HG02840 (cell line): ENCODE measurements around the gene HES1.
"Not testable (repeated sequence)": the region's sequence is repeated elsewhere in the genome, so short reads cannot be mapped to it uniquely, and the experiment has no call there.

ENCODE experiments used
- ATAC-seq: cut with Tn5 transposase; IDR thresholded peaks from one replicate; pipeline ENCODE4 v1.9.1; 2021; ENCODE audit warnings: mild to moderate bottlenecking, moderate library complexity, moderate number of reproducible peaks; ENCODE audit not compliant: unreplicated experiment, low FRiP score

The HES1 gene

GRCh38 chr3:194139814-194140391, 4.0 kb downstream of the HES1 start:
- ATAC-seq, result no peak

DNA sequence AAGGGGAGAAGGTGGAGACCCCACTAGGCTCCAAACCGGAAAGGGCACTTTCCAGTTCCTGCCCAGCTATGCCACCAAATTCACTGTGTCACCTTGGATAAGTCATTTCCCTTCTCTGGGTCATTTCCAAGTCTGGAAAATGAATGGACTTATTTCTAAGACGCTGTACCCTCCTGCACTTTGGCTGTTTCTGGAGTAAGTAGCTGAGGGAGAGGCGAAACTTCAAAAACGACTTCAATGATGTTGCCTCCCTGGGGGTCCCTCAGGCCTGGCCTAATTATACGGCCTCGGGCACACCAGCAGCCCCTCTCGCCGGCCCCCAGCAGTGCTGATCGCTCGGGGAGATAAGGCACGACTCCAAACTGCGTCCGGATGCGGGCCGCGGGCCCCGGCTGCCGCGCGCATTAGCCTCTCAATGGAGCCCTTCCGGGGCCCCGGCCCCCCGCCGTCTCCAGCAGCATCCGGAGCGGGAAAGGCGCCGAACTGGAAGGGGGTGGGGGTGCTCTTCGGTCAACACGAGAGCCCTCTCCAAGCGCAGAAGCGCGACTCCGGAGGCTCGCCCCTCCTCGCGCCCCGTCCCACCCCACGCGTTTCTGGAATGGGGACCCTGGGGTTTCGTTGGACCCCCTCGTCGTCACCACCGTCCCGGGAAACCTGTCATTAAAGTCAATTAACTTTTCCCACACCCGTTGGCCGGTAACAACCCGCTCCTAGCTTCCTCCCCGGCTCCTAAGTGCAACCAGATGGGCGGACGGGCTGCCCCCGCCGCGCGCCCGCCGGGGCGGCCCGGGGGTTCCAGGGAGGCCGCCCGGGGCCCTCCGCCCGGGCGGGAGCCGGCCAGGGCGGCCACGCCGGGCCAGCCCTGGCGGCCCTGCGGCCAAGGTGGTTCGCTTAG, 4.8 kb downstream of the HES1 start:
- ATAC-seq, result no peak

DNA sequence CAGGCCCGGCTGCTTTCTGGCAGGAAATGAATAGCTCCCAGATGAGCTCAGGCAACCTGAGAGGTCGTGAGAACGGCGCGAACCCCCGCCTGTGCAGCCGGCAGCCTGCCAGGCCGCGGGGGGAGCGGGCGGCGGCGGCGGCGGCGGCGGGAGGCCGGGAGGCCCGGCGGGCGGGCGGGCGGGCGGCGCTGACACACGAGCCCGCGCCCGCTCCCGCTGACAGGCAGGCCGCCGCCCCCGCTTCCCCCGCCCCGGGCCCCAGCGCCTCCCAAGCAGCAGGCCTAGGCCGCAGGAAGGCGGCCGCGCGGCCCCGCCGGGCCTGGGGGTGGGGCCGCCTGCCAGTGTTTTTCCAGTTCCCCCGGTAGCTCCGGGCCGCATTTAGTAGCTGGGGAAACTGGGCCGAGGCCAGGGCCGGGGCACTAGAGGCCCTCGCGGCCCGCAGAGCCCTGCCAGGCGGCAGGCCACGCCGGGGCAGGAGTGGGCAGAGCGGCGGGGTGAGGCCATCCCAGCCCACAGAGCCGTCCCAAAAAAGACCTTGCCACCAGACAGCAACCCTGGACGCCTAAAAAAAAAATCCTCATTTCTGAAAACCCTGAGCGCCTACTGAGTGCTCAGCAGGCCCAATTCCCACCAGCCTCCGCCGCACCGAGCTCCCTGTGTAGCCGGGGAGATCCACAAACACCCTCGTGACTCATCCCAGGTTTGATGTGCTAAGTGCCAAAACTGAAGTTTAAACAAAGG, 5.6 kb downstream of the HES1 start:
- ATAC-seq, result no peak

- no peak for ATAC-seq
These were observed 6.4 kb downstream of the HES1 start for GRCh38 chr3:194142156-194142910.

- ATAC-seq, result no peak
These were observed 9.8 kb downstream of the HES1 start for GRCh38 chr3:194145702-194146101.

DNA sequence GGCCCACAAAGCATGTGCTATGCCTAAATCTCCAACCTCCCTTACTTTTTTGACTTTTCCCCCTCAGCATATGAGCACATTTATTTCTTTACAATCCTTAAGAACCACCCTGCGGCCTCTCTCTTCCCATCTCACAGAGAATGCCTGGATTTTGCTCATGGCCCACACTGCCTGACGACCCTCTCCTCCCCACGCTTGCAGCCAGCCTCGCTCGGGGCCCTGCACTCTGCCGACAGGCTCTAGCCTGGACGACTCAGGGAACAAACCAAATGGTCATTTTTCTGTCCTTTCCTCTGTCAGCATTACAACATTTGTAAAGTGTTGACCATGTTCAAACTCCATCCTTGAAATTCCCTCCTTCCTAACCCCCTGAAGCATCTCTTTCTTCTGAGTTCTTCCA, 11.7 kb downstream of the HES1 start:
- no peak for ATAC-seq

DNA sequence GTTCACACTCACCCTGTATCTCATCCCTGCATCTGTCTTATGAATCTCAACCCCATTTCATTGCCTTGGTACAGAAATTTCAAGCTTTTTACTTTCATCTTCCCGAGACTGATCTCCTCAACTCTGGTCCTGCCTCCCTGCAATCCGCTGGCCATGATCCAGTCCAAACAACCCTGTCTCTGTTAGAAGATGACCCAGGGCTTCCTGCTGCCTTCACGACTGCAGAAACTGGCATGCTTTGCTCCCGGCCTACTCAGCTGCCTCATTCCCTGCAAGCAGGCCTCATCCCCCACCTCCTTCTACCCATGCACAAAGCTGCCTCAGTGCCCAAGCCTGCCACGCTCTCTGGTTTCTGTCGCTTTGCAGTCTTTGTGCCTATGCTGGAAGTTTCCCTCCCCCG, 12.4 kb downstream of the HES1 start:
- ATAC-seq, result no peak

GRCh38 chr3:194150252-194150934, 14.4 kb downstream of the HES1 start:
- no peak for ATAC-seq

- ATAC-seq, result not testable (repeated sequence)
These were observed 15.0 kb downstream of the HES1 start for GRCh38 chr3:194150935-194151302.

DNA sequence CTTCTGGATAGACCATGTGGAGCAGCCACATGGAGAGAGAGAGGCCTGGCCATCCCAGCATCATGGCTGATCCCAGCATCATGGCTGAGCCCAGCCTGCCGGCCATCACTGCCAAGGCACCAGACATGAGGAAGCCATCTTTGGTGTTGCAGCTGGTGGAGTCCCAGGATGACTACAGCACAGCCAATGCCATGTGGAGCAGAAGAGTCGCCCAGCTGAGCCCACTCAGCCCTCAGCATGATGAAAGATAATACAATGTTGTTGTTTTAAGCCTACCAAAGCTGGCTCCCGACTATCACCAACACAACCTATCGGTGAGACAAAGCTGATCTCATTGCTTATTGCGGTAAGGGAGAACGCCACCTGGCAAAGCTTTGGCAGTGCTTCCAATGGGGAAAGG, 18.4 kb downstream of the HES1 start:
- no peak for ATAC-seq

GRCh38 chr3:194156095-194156494, 20.1 kb downstream of the HES1 start:
- ATAC-seq, result no peak

- ATAC-seq, result no peak
These were observed 23.0 kb downstream of the HES1 start for GRCh38 chr3:194158942-194159439.

GRCh38 chr3:194160158-194160557, 24.2 kb downstream of the HES1 start:
- ATAC-seq, result no peak

- no peak for ATAC-seq
These were observed 25.4 kb downstream of the HES1 start for GRCh38 chr3:194161131-194162045.

DNA sequence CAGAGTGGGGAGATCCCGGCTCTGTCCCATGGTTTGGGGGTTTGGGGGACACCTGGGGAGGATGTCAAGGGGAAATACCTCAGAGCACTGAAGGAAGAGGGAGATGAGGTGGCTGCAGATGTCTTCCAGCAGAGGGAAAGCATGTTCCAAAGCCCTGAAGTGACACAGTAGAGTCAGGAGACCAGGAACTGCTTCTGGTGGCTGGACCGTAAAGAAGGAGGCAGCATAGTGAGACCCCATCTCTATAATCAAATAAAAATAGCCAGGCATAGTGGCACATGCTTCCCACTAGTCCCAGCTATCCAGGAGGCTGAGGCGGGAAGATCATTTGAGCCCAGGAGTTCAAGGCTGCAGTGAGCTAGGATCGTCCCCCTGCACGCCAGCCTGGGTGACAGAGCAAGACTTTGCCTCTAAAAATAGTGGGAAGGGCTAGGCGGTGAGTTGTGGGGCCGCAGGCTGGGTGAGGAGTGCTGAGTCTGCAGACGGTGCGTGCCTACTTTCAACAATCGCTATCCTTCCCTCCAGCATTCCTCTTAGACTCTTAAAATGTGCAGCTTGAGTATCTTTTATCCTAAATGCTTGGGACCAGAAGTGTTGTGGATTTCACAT, 26.2 kb downstream of the HES1 start:
- ATAC-seq, result no peak

DNA sequence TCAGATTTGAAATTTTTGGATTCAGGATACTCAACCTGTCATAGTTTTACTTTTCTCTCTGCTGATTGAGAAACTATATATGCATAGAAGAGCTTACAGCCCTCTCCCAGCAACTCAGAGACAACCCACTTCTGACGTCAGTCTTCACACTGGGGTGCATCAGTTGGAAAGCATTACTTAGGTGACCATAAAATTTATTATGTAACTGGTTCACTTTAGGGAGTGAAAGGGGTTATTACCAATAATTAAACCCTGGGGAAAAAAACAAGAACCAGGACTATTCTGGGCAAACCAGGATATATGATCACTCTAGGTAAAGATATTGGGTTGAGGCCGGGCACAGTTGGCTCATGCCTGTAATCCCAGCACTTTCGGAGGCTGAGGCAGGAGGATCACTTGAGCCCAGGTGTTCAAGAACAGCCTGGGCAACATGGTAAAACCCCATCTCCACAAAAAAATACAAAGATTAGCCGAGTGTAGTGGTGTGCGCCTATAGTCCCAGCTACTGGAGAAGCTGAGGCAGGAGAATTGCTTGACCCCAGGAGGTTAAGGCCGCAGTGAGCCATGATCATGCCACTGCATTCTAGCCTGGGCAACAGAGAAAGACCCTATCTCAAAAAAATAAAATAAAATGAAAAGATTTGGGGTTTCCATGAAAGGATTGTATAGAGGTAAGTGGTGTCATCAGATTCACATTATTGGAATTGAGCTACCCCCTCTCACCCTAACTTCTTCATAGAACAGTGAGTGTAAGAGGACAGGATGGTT, 27.1 kb downstream of the HES1 start:
- no peak for ATAC-seq

DNA sequence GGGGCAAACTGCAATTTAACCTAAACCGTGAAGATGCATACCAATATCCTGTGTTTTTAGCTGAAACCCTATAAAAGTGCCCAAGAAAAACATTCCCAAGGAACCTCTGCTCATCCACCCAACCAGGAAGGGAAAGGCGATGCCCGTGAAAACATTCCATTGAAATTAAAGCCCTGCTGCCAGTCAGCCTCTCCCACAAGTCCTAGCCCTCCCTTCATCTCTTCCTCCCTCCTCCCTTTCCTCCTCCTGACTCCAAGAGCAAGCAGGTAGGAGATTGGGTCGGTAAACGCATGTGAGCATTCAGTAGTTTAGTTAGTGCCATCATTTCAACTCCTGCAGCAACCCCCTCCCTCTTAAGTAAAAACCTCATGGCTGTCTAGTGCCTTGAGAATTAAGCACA, 27.7 kb downstream of the HES1 start:
- no peak for ATAC-seq

DNA sequence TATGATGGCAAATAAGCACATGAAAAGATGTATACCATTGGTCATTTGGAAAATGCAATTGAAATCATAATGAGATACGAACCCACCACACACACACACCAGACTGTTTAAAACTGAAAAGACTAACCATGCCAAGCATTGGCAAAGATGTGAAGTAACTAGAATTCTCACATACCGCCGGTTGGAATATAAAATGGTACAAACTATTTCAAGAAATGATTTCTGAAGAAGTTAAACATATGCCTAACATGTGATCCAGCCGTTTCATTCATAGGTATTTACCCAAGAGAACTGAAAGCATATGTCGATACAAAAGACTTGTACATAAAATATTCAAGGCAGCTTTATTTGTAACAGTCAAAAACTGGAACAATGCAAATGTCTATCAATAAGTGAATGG, 28.9 kb downstream of the HES1 start:
- no peak for ATAC-seq
